Calu3 (cell line): Measurements from ENCODE around the gene FSIP2. TPM values are rescaled to one million over a fixed set of nuclear protein-coding genes. Genes with fewer than 3 reads are reported as not detected.

Source experiments
- BruUV-seq: library from RNA; stranded (reverse); fragments of 400-500 nt; replicated peaks from 2 replicates; lab custom pipeline; 2021; lab: Mats Ljungman, UMichigan
- CTCF ChIA-PET: fragments of 300-600 bp; sonication (Branson Sonifier 250); formaldehyde crosslinking; loops from one replicate; lab custom pipeline; 2022; ENCODE audit warnings: antibody characterized with exemption; lab: Charles Lee
- DNase-seq: peaks from one replicate; pipeline ENCODE4 v3.0.0; 2022
- H3K27ac Mint-ChIP-seq: one replicate; pipeline ENCODE4 v1.8.0; 2022; ENCODE audit warnings: mixed read lengths; ENCODE audit not compliant: unreplicated experiment
- H3K27me3 Mint-ChIP-seq: one replicate; pipeline ENCODE4 v1.8.0; 2022; ENCODE audit warnings: mixed read lengths; ENCODE audit not compliant: unreplicated experiment
- H3K36me3 Mint-ChIP-seq: one replicate; pipeline ENCODE4 v1.8.0; 2022; ENCODE audit warnings: mild to moderate bottlenecking, moderate library complexity, mixed read lengths; ENCODE audit not compliant: insufficient read depth, unreplicated experiment
- H3K4me1 Mint-ChIP-seq: one replicate; pipeline ENCODE4 v1.8.0; 2022; ENCODE audit warnings: mild to moderate bottlenecking, low read depth, mixed read lengths; ENCODE audit not compliant: unreplicated experiment
- H3K4me3 Mint-ChIP-seq: one replicate; pipeline ENCODE4 v1.8.0; 2022; ENCODE audit warnings: mild to moderate bottlenecking, low read depth, moderate library complexity, mixed read lengths; ENCODE audit not compliant: unreplicated experiment
- H3K9me3 Mint-ChIP-seq: one replicate; pipeline ENCODE4 v1.8.0; 2022; ENCODE audit warnings: low read depth, mixed read lengths; ENCODE audit not compliant: unreplicated experiment
- CTCF ChIP-seq: fragments of 200-600 bp; IDR thresholded peaks from one replicate; pipeline ENCODE4 v1.8.0; 2022; ENCODE audit warnings: antibody characterized with exemption; ENCODE audit not compliant: unreplicated experiment
- intact Hi-C: fragments of 100-400 bp; cut with micrococcal nuclease; formaldehyde crosslinking; loops from one replicate; pipeline ENCODE4 v1.10.0; 2022; ENCODE audit not compliant: unreplicated experiment
- total RNA-seq: library from RNA; stranded (reverse); gene quantifications from 2 replicates; pipeline ENCODE4 v1.2.3, GENCODE V29; 2022

The FSIP2 gene
- total RNA-seq, 1 experiment from 2014 or later = 0.35 TPM

GRCh38 chr2:185785156-185785555, 46.6 kb downstream of the FSIP2 start:
- CTCF ChIA-PET = no interaction called here
- DNase-seq = no peak
- no peaks in the 10 kb centered on the region for H3K4me1 Mint-ChIP-seq
- BruUV-seq = no TSS peak
- no peaks in the 10 kb centered on the region for H3K27me3 Mint-ChIP-seq
- no peak for TF ChIP-seq CTCF
- H3K9me3 Mint-ChIP-seq = no peaks in the 10 kb centered on the region
- H3K36me3 Mint-ChIP-seq = no peaks in the 10 kb centered on the region
- intact Hi-C loops = no loop called here
- no peak overlapping the region for H3K4me3 Mint-ChIP-seq
- H3K27ac Mint-ChIP-seq = no peak overlapping the region

GRCh38 chr2:185785851-185786473, 47.4 kb downstream of the FSIP2 start:
- Mint-ChIP-seq H3K9me3 (no peaks in the 10 kb centered on the region), H3K27me3 (no peaks in the 10 kb centered on the region), H3K4me1 (no peaks in the 10 kb centered on the region), H3K36me3 (no peaks in the 10 kb centered on the region), H3K4me3 (no peak overlapping the region), H3K27ac (no peak overlapping the region)
- CTCF ChIA-PET = no interaction called here
- no TSS peak for BruUV-seq
- intact Hi-C loops = no loop called here
- no peak for DNase-seq
- no peak for TF ChIP-seq CTCF

- DNase-seq = no peak
- Mint-ChIP-seq H3K9me3 (no peaks in the 10 kb centered on the region), H3K4me1 (no peaks in the 10 kb centered on the region), H3K36me3 (no peaks in the 10 kb centered on the region), H3K27ac (no peak overlapping the region), H3K27me3 (no peaks in the 10 kb centered on the region), H3K4me3 (no peak overlapping the region)
- CTCF ChIA-PET = no interaction called here
- TF ChIP-seq CTCF = no peak
- intact Hi-C loops = no loop called here
- no TSS peak for BruUV-seq
Observed at GRCh38 chr2:185787227-185788145, 48.9 kb downstream of the FSIP2 start.

GRCh38 chr2:185790361-185790760, 51.8 kb downstream of the FSIP2 start:
- no peaks in the 10 kb centered on the region for H3K27me3 Mint-ChIP-seq
- H3K4me1 Mint-ChIP-seq = no peaks in the 10 kb centered on the region
- CTCF ChIA-PET = no interaction called here
- H3K27ac Mint-ChIP-seq = no peak overlapping the region
- no peak for TF ChIP-seq CTCF
- no peaks in the 10 kb centered on the region for H3K36me3 Mint-ChIP-seq
- DNase-seq = no peak
- H3K4me3 Mint-ChIP-seq = no peak overlapping the region
- BruUV-seq = no TSS peak
- intact Hi-C loops = no loop called here
- H3K9me3 Mint-ChIP-seq = no peaks in the 10 kb centered on the region
